ENCODE results near the gene MACROD2.

GRCh38 chr20:14488212-14488611 lies 492.9 kb downstream of the MACROD2 start:
- TF ChIP-seq CTCF (IDR thresholded peaks at IDR 0.05; ENCODE audit: insufficient read depth, low read length, poor library complexity, severe bottlenecking) (no peak), EZH2phosphoT487 (conservative IDR thresholded peaks at IDR 0.05; ENCODE audit: low read length) (no peak)
